Central memory CD4-positive, alpha-beta T cell (primary cell): Measurements from ENCODE around the gene MB21D2.
"Not testable (repeated sequence)": the region's sequence is repeated elsewhere in the genome, so short reads cannot be mapped to it uniquely, and the experiment has no call there.

ENCODE experiments used
- DNase-seq: peaks from one replicate; pipeline ENCODE4 v3.0.0; 2022
- total RNA-seq, 3 experiments: gene quantifications; one replicate each; lab custom pipeline; 2026; lab: John Stamatoyannopoulos, UW

The MB21D2 gene, protein sequence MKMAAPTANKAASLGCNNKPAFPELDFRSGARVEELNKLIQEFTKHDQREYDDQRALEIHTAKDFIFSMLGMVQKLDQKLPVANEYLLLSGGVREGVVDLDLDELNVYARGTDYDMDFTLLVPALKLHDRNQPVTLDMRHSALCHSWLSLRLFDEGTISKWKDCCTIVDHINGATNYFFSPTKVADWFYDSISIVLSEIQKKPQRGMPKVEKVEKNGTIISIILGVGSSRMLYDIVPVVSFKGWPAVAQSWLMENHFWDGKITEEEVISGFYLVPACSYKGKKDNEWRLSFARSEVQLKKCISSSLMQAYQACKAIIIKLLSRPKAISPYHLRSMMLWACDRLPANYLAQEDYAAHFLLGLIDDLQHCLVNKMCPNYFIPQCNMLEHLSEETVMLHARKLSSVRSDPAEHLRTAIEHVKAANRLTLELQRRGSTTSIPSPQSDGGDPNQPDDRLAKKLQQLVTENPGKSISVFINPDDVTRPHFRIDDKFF
- total RNA-seq = 7.3 to 22.2 (median 8.9) reads per million in 3 experiments

DNA sequence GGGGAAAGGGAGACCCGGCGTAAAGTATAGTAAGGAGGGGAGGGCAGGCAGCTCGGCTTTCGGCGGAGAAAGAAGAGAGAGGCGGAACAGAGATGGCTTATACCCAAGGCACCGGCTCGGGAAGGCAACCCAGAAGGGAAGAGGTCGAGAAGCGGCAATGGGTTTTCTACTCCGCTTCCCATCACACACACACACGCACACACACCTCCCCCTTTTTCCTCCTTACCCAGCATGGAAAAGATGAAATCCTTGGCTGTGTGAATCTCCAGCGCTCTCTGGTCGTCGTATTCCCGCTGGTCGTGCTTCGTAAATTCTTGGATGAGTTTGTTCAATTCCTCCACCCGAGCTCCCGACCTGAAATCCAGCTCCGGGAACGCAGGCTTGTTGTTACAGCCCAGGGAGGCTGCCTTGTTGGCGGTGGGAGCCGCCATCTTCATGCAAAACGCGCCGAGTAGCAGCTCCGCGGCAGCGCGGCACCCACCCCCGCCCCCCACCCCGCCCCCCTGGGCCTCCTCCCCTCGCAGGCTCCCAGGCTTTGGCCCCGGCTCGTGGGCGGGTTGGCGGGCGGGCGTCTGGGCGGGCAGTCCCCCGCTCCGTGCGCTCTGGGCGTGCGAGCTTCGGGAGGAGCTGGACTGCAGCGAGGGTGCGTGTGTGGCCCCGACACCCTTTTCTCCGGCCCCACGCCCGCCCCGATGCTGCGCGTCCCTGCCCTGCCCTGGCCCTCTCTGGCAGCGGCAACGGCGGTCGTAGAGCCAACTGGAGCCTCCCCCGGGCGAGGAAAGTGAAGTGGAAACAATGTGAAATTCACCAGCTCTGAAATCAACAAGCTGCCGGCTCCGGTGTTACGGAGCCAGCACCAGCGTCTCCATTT is at the start of gene MB21D2:
Gene MB21D2 (minus strand): TSS at position 453 of the 871 bp plus-strand sequence. CDS start 16 bp downstream, at position 437.
- peak; percentile 60 for DNase-seq

DNA sequence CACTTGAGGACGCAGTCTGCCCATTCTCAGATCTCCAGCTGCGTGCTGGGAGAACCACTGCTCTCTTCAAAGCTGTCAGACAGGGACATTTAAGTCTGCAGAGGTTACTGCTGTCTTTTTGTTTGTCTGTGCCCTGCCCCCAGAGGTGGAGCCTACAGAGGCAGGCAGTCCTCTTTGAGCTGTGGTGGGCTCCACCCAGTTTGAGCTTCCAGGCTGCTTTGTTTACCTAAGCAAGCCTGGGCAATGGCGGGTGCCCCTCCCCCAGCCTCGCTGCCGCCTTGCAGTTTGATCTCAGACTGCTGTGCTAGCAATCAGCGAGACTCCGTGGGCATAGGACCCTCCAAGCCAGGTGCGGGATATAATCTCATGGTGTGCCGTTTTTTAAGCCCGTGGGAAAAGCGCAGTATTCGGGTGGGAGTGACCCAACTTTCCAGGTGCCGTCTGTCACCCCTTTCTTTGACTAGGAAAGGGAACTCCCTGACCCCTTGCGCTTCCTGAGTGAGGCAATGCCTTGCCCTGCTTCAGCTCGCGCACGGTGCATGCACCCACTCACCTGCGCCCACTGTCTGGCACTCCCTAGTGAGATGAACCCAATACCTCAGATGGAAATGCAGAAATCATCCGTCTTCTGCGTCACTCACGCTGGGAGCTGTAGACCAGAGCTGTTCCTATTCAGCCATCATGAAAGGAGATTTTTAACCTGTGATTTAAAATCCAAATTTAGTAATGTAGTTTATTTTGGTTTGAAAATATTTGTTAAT is 47.5 kb upstream of the MB21D2 start:
- not testable (repeated sequence) for DNase-seq

DNA sequence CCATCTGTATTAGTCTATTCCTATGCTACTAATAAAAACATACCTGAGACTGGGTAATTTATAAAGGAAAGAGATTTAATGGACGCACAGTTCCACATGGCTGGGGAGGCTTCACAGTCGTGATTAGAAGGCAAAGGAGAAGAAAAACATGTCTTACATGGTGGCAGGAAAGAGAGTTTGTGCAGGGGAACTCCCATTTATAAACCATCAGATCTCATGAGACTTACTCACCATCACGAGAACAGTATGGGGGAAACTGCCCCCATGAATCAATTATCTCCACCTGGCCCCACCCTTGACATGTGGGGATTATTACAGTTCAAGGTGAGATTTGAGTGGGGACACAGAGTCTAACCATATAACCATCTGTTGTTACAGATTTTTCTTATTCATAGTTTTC is 42.1 kb upstream of the MB21D2 start:
- no peak for DNase-seq

DNA sequence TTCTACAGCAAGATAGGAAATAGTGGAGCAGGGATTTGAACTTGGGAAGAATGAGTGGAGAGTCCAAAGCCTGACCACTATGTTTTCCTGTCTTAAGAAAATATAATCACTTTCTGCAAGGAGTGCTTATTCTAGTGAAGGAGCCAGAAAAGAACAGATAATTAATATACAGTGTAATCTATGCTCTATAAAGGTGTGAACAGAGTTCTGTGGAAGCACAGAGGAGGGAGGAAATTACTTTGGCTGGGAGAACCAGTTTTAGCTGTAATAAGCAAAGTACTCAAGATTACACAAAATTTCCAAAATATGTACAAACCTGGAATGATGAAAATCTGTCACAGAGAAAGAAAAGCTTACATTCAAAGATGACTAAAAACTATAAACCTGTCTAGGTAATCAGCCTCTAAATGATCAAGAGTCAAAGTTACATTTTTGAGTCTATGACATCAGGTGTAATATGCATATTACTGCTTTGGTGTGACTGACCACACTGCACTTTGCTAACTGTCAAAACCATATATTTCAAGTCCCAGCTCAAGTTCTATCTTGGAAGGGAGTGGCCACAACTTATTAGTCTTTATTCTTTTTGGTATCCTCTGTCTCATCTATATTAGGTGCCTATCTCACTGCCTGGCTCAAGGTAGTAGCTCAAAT is 40.7 kb upstream of the MB21D2 start:
- no peak for DNase-seq

DNA sequence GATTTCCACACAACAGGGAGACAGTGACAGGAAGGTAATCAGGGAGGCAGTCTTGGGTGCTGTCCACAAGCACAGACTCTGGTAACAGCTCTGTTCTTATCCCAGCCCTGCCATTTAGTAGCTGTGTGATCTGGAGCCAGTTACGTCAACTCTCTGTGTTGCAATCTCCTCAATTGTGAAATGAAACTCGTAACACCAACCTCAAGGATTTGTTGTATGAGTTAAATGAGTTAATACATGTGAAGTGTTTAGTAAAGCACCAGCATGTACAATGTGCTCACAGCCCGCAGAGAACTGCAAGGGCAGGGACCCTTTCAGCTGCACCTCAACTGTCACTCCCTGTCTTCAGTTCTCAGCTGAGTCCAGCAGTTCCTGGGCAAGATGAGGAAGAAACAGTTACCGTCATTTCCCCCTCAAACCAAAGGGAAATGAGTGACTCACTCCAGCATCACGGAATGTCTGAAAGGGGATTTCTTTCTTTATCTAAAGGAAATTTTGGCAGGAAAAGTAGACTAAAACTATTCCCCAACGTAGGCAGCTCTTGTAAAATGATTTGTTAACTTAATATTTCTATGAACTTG is 39.9 kb upstream of the MB21D2 start:
- no peak for DNase-seq

DNA sequence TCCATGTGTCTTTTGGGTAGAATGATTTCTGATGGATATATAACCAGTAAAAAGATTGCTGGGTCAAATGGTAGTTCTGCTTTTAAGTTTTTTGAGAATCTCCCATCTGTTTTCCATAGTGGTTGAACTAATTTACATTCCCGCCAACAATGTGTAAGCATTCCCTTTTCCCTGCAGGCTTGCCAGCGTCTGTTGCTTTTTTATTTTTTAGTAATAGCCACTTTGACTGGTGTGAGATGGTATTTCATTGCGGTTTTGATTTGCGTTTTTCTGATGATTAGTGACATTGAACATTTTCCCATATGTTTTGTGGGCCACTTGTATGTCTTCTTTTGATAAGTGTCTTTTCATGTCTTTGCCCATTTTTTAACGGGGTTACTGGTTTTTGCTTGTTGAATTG is 36.3 kb upstream of the MB21D2 start:
- no peak for DNase-seq

DNA sequence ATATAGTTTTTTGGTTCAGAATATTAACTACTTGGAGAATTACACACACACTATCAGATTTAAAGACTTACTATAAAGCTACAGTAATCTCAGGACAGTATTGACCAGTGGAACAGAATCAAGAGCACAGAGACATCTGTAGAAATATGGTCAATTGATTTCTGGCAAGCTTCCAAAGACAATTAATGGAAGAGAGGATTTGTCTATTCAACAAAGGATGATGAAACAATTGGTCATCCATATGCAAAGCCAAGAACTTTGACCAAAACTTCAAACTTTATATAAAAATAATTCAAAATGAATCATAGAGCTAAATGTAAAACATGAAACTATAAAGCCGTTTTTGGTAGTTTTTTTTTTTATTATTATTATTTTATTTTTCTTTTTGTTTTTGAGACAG is 29.8 kb upstream of the MB21D2 start:
- no peak for DNase-seq

DNA sequence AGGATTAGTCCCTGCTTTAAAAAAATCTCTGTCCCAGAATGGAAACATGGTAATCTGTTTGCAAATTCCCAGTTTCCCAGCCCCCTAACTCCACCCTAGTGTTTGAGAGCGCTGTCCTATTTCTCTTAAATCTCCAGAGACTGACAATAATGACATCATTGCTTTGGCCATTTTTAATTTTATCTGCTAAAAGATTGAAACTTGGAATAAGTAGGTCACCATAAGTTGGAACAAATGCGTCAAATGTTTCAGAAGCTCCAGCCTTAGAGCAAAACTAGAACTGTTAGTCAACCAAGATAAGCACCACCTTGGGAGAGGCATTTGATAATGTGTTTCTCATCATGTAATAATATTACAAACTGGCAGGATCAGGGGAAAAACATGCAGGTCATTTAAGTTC is 25.7 kb upstream of the MB21D2 start:
- DNase-seq = no peak

DNA sequence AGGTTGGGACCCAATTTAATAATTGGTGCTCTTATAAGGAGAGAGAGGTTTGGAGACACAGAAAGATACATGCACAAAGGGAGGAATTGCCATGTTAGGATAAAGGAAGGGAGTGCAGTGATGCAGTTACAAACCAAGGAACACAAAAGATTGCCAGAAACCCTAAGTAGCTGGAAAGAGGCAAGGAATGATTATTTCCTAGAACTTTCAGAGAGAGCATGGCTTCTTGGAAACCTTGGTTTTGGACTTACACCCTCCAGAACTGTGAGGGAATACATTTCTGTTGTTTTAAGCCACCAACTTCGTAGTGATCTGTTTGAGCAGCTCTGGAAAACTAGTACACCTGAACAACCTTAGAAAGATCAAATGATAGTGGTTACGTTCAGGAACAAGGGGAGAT is 25.0 kb upstream of the MB21D2 start:
- DNase-seq = no peak

DNA sequence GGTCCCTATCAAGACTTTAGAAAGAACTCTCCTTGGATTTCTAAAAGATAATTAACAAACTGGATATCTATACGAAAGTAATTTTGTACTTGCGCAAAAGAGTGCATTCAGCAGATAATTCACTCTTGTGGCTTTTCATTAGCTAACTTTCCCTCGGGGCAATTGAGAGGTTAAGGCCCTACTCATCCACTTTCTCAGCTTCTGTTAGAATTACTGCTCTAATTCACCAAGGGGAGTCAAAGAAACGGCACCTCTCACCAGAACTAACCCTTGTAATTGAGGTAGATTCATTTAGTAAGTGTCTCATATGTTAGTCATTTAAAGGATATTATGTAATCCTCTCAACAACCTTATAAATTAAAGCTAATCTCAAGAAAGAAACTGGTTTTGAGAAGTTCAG is 22.5 kb upstream of the MB21D2 start:
- DNase-seq = no peak

DNA sequence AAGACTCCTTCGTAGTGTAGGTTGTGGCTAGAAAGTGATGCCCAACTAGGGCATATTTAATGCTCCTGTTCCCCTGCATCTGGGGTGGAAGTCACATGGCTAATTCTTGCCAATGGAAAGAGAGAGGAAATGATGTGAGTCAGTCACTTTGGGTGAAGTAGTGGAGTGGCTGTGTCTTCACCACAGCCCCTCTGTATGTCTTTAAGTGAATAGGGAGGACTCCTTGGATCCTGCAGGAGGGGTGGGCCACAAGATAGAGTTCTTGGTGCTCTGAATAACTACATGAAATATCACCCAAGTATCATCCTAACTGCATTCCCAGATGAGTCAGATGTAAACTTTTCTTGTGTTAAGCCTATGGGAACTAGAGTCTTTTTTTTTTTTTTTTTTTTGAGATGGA is 17.8 kb upstream of the MB21D2 start:
- no peak for DNase-seq

DNA sequence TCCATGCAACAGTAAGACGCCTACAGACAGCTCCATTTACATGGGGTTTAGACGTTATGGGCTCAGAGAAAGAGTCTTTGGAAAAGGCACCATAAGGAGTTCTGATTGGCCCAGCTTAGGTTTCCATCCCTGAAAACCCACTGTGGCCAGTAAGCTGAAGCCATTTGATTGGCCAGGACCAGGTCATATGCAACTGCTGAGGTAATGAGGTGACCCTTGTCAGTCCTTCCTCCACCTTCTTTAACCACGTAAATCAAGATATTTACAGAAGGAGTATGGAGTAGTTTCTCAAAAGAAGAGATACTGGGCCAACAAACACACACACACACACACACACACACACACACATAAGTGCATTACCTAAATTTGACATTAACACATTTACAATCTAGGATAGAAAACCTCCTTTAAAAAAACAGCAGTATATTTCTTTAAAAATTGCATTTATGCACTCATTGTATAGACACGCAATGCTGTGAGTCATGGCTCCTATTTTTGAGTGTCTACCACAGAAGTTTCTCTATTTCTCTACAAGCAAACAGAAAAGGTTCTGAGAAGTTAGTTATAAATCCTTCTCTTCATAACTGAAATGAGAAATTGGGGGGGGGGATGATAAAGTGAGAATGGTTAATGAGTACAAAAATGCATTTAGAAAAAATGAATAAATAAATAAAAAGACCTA is 16.3 kb upstream of the MB21D2 start:
- DNase-seq = no peak

DNA sequence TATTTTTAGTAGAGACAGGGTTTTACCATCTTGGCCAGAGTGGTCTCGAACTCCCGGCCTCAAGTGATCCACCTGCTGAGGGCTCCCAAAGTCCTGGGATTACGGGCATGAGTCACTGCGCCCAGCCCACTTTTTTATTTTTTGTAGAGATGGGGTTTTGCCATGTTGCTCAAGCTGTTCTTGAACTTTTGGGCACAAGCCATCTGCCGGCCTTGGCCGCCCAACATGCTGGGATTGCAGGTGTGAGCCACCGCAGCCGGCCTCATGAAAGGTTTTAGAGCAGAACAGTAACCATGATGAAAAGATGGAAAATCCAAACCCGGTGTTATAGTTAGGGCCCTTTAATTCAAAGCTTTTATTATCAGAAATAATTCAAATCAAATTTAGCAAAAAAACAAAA is 15.6 kb upstream of the MB21D2 start:
- no peak for DNase-seq

DNA sequence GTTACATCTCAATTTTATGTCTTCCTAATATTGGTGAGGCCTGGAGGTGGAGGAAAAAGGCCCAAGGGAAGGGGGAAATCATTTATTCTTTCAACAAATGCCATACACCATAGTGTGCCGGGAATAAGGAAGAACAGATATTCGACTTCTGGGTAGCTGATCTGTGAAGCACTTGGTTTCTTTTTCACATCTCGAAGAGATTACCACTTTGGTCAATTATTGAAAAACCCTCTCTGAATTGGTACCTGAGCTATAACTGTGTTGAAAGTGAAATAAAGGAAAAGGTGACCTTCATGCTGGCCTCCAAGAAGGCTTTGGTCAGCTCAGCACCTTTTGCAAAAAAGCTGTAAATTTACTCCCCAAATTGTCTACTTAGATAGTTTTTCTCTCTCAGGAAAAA is 14.2 kb upstream of the MB21D2 start:
- no peak for DNase-seq

DNA sequence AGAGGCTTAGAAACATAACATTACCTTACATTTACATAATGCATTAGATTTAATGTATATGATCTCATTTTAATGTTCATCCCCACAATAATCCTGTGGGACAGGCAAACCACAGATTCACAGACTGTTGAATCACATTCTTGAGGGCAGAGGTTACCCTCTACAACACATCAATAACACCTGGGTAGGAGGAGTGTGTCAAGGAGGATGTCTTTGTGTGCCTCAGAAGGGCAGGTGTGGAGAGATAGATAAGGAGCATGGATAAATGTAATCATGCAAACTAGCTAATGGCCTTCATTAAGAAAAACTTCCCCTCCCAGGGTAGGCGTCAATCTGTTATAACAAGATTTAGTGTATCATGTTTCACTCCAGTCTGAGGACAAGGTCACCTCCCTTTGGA is 12.9 kb upstream of the MB21D2 start:
- DNase-seq = no peak

DNA sequence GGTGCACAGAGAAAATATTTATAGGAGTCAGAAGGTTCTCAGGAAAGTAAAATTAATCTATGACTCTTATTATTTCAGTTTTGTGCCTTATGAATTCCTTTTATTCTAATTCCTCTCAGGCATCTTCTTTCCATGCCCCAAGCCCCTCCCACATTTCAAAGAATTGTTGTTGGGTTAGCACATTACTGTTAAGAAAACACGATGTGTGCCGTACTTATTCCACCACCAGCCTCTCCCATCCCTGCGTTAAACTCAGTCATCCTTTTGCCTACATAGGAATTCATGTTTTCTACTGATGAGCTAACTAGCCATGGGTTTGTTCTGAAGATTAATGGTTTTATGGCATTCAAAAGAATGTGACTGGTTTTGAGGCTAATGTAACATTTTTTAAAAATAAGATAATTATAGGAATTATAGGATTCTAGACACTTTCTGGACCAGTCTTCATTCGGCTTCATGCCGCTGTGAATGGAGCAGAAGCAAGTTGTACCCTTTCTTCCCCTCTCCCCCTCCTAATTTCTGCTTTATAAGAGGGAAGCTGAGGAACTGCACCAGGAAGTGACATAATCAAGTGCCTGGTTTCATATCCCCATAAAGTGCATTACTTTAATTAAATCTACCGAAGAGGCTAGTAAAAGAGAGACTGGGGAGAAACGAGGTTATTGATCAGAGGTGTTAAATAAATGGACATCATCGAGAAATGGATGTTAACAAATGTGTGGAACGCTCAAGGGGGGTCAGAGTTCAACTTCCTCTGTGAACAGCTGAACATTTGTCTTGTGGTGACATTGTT is 12.3 kb upstream of the MB21D2 start:
- DNase-seq = no peak

DNA sequence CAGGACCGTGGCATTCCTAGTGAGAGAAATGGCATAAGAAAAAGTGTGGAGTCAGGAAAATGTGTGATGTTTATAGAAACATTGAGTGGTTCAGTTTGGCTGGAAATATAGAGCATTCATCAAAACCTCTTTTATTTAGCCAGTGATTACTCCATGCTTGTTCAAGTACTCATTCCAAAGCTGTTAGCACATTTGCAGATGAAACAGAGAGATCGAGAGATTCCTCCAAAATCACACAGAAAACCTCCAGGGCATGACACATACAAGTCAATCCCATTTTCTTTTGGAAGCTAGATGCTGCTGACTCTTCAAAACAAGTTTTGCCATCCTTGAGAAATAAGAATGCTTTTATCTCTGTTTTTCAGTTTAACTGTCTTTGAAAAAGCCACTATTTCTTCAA is 11.5 kb upstream of the MB21D2 start:
- DNase-seq = no peak

DNA sequence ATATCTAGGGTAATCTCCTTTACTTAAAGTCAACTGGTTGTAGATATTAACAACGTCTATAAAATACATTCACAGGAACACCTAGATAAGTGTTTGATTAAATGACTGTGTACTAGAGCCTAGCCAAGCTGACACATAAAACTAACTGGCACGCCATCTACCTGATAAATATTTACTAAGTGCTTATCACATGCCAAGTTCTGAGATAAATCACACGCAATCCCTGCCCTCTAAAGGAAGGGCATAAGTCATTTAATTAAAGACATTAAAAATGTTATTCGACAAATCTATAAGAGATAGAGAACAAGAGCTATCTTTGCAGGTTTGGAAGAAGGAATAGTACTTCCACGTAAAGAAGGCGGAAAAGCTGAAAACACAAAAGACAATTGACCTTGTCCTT is 11.1 kb upstream of the MB21D2 start:
- no peak for DNase-seq

DNA sequence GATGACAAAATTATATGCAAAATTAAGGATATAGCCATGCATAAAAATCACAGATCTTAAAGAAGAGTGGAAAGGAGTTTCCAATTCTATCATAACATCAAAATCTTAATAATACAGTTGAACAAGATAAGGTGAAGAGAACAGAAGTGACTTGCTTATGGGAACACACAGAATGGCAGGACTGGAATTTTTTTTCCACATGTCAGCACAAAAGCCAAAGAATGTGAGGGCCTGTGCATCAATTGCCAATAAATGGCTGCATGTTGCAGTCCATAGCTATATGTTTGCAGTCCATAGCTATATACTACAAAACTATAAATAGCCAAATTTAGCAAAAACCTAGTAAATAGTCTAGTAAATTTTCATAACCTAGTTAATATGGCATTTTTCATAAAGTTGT is 10.4 kb upstream of the MB21D2 start:
- DNase-seq = no peak

DNA sequence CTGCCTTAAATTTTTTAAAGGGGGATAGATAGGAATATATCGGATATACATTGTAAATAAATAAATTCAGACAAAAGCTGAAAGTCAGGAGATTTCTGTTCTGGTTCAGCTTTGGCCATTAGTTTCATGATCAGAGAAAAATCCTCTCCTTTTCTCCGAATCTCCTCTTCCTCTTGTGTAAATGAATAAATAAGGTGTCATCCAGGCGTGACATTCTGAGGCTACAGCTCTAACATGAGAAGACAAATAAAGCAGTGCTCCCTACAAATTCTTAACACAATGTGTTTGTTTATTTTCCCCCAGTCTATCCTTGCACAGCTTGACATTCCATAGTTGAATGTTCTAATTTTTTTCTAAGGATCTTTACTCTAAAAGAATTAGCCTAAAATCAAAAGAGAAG is 9.4 kb upstream of the MB21D2 start:
- no peak for DNase-seq

DNA sequence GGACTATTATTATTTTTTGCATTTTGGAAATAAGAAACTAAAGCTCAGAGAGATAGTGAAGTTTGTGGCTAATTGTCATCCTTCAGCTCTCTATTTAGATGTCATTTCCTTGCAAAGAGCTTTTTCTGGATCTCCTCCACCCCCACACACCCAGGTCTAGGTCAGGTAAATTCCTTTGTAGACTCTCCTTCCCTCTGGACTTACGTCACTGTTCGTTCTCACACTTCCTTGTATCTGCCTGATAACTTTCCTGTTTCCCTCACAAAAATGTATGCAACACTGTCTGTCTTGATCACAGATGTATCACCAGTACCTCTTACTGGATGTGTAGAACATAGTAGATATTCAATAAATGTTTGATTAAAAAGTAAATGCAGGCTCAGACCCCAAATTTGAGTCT is 6.1 kb upstream of the MB21D2 start:
- no peak for DNase-seq
